NCI-H146 (cell line): ENCODE results near the gene PPARG.
"Not testable (repeated sequence)": the region's sequence is repeated elsewhere in the genome, so short reads cannot be mapped to it uniquely, and the experiment has no call there.

ENCODE experiments used
- DNase-seq: peaks from one replicate; lab custom pipeline; 2025; lab: John Stamatoyannopoulos, UW

The PPARG gene

GRCh38 chr3:12380461-12380860 is 91.6 kb downstream of the PPARG start:
- no peak for DNase-seq

GRCh38 chr3:12381199-12381598 is 92.3 kb downstream of the PPARG start:
- no peak for DNase-seq

DNA sequence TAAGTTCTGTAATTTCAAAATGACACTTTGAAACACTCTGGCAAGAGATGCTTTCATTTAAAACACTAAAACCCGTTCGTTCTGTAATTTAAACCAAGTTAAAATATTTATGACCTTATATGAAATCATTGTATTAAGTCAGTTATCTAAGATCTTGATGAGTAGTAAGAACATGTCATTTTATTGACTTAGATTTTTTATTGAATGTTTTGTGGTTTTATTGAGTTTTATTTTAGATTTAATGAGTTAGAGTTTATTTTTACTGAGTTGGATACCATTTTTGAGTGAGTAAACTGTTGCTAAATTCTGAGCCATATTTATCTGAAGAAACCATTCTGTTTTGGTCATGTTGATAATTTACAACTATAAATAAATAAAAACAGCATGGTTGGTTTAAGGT is 94.3 kb downstream of the PPARG start:
- DNase-seq = no peak

- DNase-seq = no peak
Measured at GRCh38 chr3:12384451-12385233, 95.8 kb downstream of the PPARG start.

DNA sequence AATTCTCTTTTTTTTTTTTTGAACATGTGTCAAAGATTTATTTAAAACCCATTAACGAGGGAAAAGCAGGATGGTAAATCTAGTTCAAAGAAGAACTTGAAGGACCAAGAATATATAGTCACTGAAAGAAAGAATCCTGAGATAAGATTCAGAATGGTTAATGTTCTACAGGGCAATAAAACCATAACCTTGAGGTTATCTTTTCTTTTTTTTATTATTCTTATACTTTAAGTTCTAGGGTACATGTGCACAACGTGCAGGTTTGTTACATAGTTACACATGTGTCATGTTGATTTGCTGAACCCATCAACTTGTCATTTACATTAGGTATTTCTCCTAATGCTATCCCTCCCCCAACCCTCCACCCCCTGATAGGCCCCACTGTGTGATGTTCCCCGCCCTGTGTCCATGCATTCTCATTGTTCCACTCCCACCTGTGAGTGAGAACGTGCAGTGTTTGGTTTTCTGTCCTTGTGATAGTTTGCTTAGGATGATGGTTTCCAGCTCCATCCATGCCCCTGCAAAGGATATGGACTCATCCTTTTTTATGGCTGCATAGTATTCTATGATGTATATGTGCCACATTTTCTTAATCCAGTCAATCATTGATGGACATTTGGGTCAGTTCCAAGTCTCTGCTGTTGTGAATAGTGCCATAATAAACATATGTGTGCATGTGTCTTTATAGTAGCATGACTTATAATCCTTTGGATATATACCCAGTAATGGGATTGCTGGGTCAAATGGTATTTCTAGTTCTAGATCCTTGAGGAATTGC is 97.8 kb downstream of the PPARG start:
- not testable (repeated sequence) for DNase-seq

- no peak for DNase-seq
Measured at GRCh38 chr3:12388185-12388584, 99.3 kb downstream of the PPARG start.

GRCh38 chr3:12392101-12392878 is 103.4 kb downstream of the PPARG start:
- no peak for DNase-seq

DNA sequence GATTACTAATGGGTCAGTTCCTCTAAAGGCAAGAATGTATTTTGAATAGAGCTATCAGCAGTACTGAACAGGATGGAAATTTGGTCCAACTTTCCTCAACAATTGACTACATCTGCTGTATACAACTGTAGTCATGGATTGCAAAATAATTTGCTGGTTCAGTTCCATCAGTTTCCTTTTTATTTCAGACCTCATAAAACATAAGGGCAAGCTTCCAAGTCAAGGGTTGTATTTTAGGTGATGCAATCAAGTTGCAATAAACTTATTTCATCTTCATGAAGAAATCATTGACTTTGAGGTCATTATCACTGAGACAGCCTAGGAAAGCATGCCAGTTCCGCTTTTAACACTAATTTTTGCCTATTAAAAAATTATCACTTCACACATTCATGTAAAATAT is 105.0 kb downstream of the PPARG start:
- no peak for DNase-seq

DNA sequence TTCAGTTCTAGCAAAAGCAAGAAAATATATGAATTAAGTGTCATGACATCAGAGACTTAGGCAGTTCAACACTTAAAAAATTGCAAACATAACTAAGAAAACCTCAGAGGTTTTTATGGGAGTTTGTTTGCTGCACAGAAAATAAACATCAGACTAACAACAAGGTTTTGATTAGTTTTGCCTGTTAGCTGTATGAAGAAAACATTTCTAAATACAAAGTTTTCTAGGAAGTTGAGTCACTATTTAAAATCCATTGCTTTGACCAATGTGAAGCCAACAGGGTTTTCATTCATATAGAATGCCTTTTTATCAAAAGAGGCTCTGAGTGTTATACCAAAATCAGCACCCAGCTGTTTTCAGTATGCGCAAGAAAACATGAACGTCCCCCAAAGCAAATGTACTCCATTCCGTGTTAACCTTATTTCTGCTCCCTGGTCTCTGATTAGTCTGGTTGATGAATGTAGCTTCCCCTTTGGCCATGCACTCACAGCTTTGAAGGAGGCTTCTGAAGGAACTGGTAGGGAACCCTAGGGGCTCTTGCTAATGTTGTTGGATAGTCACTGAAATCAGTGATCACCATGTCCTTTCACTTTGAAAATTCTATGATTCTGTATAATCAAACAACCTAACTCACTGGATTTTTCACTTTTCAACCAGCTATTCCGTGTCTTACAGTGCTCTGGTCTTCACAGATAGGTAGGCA is 105.8 kb downstream of the PPARG start:
- DNase-seq = no peak

GRCh38 chr3:12395349-12396012 is 106.6 kb downstream of the PPARG start:
- no peak for DNase-seq

GRCh38 chr3:12396471-12396870 is 107.6 kb downstream of the PPARG start:
- no peak for DNase-seq

DNA sequence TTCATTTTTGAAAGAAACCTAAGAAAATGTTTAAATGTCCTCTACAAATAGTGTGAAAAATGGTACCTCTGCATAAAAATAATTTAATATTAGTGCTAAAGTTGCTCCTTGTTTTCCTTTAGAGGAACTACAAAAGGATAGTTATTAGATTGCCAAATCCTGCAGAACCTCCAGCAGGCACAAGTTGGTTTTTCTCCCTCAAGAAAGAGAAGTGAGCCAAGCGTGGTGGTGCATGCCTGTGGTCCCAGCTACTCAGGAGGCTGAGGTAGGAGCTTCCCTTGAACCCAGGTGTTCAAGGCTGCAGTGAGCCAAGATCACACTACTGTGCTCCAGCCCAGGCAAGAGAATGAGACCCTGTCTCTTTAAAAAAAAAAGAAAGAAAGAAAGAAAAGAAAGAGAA is 110.4 kb downstream of the PPARG start:
- DNase-seq = no peak

DNA sequence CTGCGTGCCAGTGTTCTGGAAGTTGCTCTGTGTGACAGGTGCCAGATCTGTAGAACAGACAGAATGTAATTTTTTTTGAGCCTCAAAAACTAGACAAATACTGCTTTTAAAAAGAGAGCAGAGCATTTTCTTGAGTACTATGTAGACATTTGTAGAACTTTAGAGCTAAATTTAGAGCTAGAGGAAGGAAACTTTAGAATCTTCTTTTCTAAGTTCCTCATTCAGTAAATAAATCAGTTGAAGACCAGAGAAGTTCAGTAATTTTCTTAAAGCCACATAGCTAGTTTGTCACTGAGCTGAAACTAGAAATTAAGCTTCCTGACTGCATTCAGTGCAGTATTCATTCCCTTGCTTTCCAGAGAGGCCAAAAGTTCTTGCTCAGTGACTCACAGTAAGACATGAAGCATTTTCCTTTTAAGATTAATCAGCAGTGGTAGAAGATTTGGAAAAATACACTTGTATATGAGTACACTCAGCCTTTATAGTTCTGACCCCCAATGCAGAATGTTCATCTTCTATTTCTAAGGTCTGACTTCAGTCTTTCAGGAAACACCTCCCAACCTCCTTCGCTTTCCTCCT is 111.8 kb downstream of the PPARG start:
- no peak for DNase-seq

- no peak for DNase-seq
Measured at GRCh38 chr3:12401208-12401607, 112.3 kb downstream of the PPARG start.

DNA sequence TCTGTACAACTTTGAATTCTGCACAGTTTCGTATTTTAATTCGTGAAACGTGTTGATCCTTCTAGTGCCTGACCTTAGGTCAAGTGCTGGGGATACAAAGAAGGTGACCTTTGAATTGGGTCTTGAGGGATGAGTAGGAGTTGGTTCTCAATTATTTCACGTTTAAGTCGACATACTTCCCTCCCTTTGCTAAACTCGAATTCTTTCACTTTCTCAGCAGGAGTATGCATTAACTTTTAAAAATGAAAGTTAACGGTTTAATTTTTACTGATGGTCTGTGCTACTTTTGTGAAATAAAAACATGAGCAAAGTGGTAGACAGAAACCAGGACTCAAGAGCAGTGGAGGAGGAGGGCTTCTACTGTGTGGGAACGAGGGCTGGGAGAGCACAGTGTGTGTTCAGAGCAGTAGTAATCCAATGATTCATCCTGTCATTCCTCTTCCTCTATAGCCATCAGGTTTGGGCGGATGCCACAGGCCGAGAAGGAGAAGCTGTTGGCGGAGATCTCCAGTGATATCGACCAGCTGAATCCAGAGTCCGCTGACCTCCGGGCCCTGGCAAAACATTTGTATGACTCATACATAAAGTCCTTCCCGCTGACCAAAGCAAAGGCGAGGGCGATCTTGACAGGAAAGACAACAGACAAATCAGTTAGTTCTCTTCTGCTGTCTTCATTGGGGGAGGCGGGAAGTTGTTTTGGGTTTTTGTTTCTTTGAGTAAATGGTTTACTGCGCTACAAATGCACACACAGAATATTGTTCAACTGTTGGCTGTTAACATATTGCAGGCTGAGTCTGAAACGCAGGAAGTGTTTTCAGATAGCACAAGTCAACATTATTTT is 116.8 kb downstream of the PPARG start:
- no peak for DNase-seq

DNA sequence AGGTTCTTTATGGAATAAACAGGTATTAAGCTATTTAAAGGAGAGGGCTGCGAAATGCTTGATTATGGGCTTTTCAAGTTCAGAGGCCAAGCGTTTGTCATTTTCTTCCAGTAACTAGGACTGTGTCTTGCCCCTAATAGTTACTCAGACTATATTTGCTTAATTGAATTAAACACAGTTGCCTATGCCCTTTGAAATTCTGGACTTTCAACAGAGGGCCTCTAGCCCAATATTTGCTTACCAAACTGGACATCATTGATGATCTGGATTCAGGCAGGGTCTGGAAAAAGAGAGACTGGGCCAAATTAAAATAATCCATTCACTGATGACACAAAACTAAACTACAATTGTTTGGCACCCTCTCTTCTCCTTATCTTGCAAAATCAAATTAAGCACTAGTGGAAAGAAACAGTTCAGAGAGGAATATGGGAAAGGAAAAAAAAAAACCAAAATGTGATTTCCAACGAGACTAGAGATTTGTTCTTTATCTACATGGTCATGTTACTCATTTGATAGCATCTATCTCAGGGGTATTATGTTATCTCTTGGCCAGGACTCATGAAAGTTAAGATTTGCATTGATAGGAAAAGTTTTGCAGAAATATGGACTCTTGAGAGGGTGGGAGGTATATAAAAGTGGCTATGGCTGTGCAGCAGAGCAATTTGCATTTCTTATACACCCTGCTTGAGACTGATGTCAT is 120.3 kb downstream of the PPARG start:
- no peak for DNase-seq

DNA sequence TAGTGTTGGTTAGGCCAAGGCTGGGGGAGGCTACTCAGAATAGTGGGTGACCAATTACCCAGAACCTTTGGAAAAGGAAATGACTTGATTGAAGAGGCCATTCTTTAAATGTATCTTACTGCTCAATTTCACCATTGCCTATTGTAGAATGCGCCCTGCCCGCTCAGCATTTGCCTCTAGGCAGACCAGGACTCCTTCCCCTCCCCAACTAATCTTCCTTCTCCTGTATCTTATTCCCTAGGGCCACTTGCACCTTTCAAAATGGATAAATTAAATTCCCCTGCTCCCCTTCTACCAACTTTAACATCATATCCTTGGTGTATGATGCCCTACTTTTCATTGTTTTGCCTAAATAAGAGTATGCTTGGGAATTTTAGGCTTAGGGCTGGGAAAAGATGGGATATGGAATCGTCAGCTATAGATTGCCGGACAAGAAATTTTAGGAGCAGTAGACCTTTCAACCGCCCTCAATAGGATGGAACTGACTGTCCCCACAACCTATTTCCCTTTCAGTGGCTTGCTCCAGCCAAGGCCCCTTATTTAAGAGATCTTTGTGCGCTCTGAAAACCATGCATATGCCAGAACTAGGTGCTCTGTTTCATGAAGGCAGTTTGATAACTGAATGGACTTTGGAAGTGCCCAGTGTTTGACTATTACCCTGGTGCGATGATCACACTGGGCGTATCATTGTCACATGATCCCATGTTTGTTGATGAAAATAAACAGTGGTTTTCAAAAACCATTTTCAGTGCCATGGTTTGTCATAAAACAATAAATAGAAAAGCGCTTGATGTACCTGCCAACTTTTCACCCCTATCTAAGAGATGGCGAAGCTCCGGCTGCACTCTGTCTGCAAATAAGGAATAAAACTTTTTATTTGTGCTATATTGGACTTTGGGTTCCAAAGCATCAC is 121.1 kb downstream of the PPARG start:
- DNase-seq = no peak

DNA sequence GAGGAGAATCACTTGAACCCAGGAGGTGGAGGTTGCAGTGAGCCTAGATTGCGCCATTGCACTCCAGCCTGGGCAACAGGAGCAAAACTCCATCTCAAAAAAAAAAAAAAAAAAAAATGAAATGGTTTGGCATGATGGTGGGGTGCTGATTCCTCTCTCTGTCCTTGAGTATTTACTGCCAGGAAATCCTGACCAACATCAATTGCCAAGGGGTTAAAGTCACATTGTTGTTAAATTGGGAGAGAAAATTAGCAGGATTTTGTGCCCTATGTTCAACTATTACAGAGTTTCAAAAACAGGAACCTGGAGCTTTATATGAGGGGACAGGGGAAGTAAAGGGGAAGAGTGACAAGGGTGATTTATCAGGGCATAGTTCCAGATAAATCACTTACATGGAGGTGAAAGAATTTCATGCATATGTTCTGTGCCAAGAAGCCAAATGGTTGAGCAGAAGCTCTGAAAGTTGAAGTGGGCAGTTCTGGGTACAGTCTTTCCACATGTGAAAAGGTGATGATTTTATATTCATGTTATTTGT is 124.9 kb downstream of the PPARG start:
- DNase-seq = no peak
